OCI-LY7 (cell line): ENCODE data around the gene SLC1A7. TPM values are rescaled to one million over a fixed set of nuclear protein-coding genes. Genes with fewer than 3 reads are reported as not detected.

Experiments used
- BruUV-seq: library from RNA; stranded (reverse); fragments of 400-500 nt; replicated peaks from 2 replicates; lab custom pipeline; 2021; lab: Mats Ljungman, UMichigan
- CTCF ChIA-PET: fragments of 300-600 bp; sonication (Branson Sonifier 250); formaldehyde crosslinking; loops from one replicate; lab custom pipeline; 2022; ENCODE audit warnings: antibody characterized with exemption; ENCODE audit not compliant: unreplicated experiment; lab: Charles Lee
- POLR2A ChIA-PET: fragments of 300-600 bp; sonication (Branson Sonifier 250); formaldehyde crosslinking; loops from one replicate; lab custom pipeline; 2022; ENCODE audit warnings: antibody characterized with exemption; lab: Charles Lee
- DNase-seq: peaks from one replicate; pipeline ENCODE4 v3.0.0-alpha.2; 2015; ENCODE audit warnings: low spot score
- H2AFZ ChIP-seq: fragments of 200-600 bp; sonication (generic), shearing (Covaris generic); 2 replicates; pipeline ENCODE4 v1.6.1; 2014; ENCODE audit warnings: mild to moderate bottlenecking, antibody characterized with exemption, low read length, moderate library complexity
- H3K27ac ChIP-seq: fragments of 200-600 bp; sonication (generic); 2 replicates; pipeline ENCODE4 v1.5.1; 2014; ENCODE audit warnings: mixed run types, low read depth, mild to moderate bottlenecking, moderate library complexity, low read length, inconsistent platforms; ENCODE audit not compliant: poor library complexity, severe bottlenecking
- H3K36me3 ChIP-seq: fragments of 200-600 bp; sonication (generic); 2 replicates; pipeline ENCODE4 v1.6.1; 2014; ENCODE audit warnings: mild to moderate bottlenecking, antibody characterized with exemption, low read length, moderate library complexity, mixed read lengths; ENCODE audit not compliant: insufficient read depth
- H3K4me1 ChIP-seq: fragments of 200-600 bp; sonication (generic); 2 replicates; pipeline ENCODE4 v1.5.1; 2014; ENCODE audit warnings: mild to moderate bottlenecking, low read length; ENCODE audit not compliant: insufficient read depth, poor library complexity, severe bottlenecking
- H3K4me2 ChIP-seq: fragments of 200-600 bp; sonication (generic); 2 replicates; pipeline ENCODE4 v1.6.1; 2014; ENCODE audit warnings: mild to moderate bottlenecking, low read length
- H3K4me3 ChIP-seq: fragments of 200-600 bp; sonication (generic); 2 replicates; pipeline ENCODE4 v1.5.1; 2014; ENCODE audit warnings: mild to moderate bottlenecking, low read depth, low read length; ENCODE audit not compliant: poor library complexity, severe bottlenecking
- H3K79me2 ChIP-seq: fragments of 200-600 bp; sonication (generic); 2 replicates; pipeline ENCODE4 v1.6.1; 2016; ENCODE audit warnings: low read depth, mild to moderate bottlenecking, low read length, moderate library complexity, mixed read lengths; ENCODE audit not compliant: insufficient read depth
- H3K9me2 ChIP-seq: fragments of 200-600 bp; sonication (generic); 2 replicates; pipeline ENCODE4 v1.6.1; 2016; ENCODE audit warnings: mild to moderate bottlenecking, low read length, mixed read lengths; ENCODE audit not compliant: insufficient read depth
- H3K9me3 ChIP-seq: fragments of 200-600 bp; sonication (generic); 2 replicates; pipeline ENCODE4 v1.6.1; 2014; ENCODE audit warnings: mild to moderate bottlenecking, mixed run types, low read length, mixed read lengths
- H4K20me1 ChIP-seq: fragments of 200-600 bp; sonication (generic); 2 replicates; pipeline ENCODE4 v1.6.1; 2014; ENCODE audit warnings: mild to moderate bottlenecking, antibody characterized with exemption, low read length, moderate library complexity, mixed read lengths; ENCODE audit not compliant: insufficient read depth
- CTCF ChIP-seq: fragments of 200-600 bp; sonication (generic); conservative IDR thresholded peaks from 2 replicates; pipeline ENCODE4 v1.5.1; 2014; ENCODE audit warnings: mild to moderate bottlenecking, antibody characterized with exemption, low read length, moderate library complexity, mixed read lengths
- EZH2phosphoT487 ChIP-seq: fragments of 200-600 bp; sonication (generic); IDR thresholded peaks from 2 replicates; pipeline ENCODE4 v1.6.1; 2018; ENCODE audit warnings: low read depth, borderline replicate concordance, mild to moderate bottlenecking, mixed run types, antibody characterized with exemption, low read length, moderate library complexity, mixed read lengths
- intact Hi-C: fragments of 100-400 bp; cut with micrococcal nuclease; formaldehyde crosslinking; loops from one replicate; pipeline ENCODE4 v1.10.0; 2022; ENCODE audit not compliant: unreplicated experiment
- total RNA-seq, 2 experiments: library from RNA; depleted of rRNA in 1 of 2; stranded (reverse); fragments of >200 nt in 1 of 2; shearing (Covaris generic) in 1 of 2; gene quantifications; 2 replicates each; pipeline ENCODE4 v1.2.3, GENCODE V29; 2014 to 2022

Gene SLC1A7
- total RNA-seq, 2 experiments from 2014 or later, result not detected

GRCh38 chr1:53061859-53062707, 80.4 kb downstream of the SLC1A7 start, which contains the start of gene PODN:
Gene PODN (plus strand): TSS chr1:53062213. CDS start chr1:53069856, 7,643 bp downstream.
- TF ChIP-seq CTCF (no peak), EZH2phosphoT487 (no peak)
- Histone ChIP-seq H3K4me2 (no peak within 1 kb of the TSS), H3K36me3 (no peaks in the 10 kb centered on the region), H3K79me2 (no peaks in the 10 kb centered on the region), H3K9me3 (no peaks in the 10 kb centered on the region), H3K9me2 (no peaks in the 10 kb centered on the region), H2AFZ (no peak within 1 kb of the TSS), H3K4me3 (no peak within 1 kb of the TSS), H4K20me1 (no peaks in the 10 kb centered on the region), H3K4me1 (no peaks in the 10 kb centered on the region), H3K27ac (no peak within 1 kb of the TSS)
- DNase-seq, result no peak
- ChIA-PET POLR2A (no interaction called here), CTCF (no interaction called here)
- no TSS peak for BruUV-seq
- intact Hi-C loops, result no loop called here

GRCh38 chr1:53061123-53061858, 81.1 kb downstream of the SLC1A7 start:
- intact Hi-C loops, result no loop called here
- Histone ChIP-seq H3K4me2 (no peak overlapping the region), H3K36me3 (no peaks in the 10 kb centered on the region), H3K4me3 (no peak overlapping the region), H3K27ac (no peak overlapping the region), H4K20me1 (no peaks in the 10 kb centered on the region), H2AFZ (no peak overlapping the region), H3K4me1 (no peaks in the 10 kb centered on the region), H3K9me2 (no peaks in the 10 kb centered on the region), H3K79me2 (no peaks in the 10 kb centered on the region), H3K9me3 (no peaks in the 10 kb centered on the region)
- TF ChIP-seq EZH2phosphoT487 (no peak), CTCF (no peak)
- no TSS peak for BruUV-seq
- ChIA-PET POLR2A (no interaction called here), CTCF (no interaction called here)
- DNase-seq, result no peak
